ENCODE measurements around the gene STRN4.

Gene STRN4

GRCh38 chr19:46745521-46746280 is 549 bp downstream of the STRN4 start, which contains the start of gene FKRP:
Gene FKRP (plus strand): TSS chr19:46746057. CDS start chr19:46755451, 9,394 bp downstream.
- CTCF ChIA-PET, result interaction anchor here (1.1 to 9.4 kb wide), 7 partner anchors 9 to 131 kb away, joined by 3 to 138 read pairs (median 5); no protein-coding TSS in a partner anchor
- peak within 1 kb of the TSS; percentile 91 for H3K4me3 ChIP-seq (ENCODE audit: low read depth, low read length)
- POLR2A ChIA-PET, result interaction anchor here (1.6 kb wide), 1 partner anchor 15 kb away, joined by 3 read pairs; no protein-coding TSS in a partner anchor
- DNase-seq (ENCODE audit: low read depth, low spot score), result no peak
- TF ChIP-seq, protein P1, sequence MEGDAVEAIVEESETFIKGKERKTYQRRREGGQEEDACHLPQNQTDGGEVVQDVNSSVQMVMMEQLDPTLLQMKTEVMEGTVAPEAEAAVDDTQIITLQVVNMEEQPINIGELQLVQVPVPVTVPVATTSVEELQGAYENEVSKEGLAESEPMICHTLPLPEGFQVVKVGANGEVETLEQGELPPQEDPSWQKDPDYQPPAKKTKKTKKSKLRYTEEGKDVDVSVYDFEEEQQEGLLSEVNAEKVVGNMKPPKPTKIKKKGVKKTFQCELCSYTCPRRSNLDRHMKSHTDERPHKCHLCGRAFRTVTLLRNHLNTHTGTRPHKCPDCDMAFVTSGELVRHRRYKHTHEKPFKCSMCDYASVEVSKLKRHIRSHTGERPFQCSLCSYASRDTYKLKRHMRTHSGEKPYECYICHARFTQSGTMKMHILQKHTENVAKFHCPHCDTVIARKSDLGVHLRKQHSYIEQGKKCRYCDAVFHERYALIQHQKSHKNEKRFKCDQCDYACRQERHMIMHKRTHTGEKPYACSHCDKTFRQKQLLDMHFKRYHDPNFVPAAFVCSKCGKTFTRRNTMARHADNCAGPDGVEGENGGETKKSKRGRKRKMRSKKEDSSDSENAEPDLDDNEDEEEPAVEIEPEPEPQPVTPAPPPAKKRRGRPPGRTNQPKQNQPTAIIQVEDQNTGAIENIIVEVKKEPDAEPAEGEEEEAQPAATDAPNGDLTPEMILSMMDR (IDR thresholded peaks at IDR 0.05; ENCODE audit: insufficient read depth, low read length, missing control alignments), result no peak

DNA sequence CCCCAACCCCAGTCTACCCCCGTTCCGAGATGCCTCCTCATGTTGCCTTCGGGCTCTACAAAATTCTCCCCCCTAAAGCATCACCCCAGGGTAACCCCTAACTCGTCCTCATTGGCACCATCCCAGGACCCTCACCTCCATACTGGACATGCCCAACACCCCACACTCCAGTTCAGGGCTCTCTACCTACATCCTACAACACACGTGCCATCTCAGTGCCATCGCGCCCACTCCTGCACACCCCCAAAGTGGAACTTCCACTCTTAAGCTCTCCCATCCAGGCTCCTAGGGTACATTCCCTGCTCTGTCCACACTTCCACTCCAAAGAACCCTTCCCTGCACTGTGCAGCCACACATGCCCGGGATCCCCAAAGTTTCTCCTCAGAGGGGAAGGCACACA is 1.2 kb downstream of the STRN4 start:
- POLR2A ChIA-PET, result interaction anchor here (1.6 kb wide), 1 partner anchor 14 kb away, joined by 3 read pairs; no protein-coding TSS in a partner anchor
- TF ChIP-seq, protein P1 (IDR thresholded peaks at IDR 0.05; ENCODE audit: insufficient read depth, low read length, missing control alignments), result no peak
- DNase-seq (ENCODE audit: low read depth, low spot score), result no peak
- peak overlapping the region; percentile 91 for H3K4me3 ChIP-seq (ENCODE audit: low read depth, low read length)
- CTCF ChIA-PET, result interaction anchor here (1.1 to 9.4 kb wide), 9 partner anchors 10 to 216 kb away, joined by 3 to 138 read pairs (median 5); no protein-coding TSS in a partner anchor

- DNase-seq (ENCODE audit: low read depth, low spot score), result no peak
- H3K4me3 ChIP-seq (ENCODE audit: low read depth, low read length), result peak overlapping the region; percentile 91; the same call in 1 of the 2 replicates
- ChIA-PET CTCF (interaction anchor here (0.5 to 9.4 kb wide), 9 partner anchors 11 to 1828 kb away, joined by 3 to 138 read pairs (median 5); no protein-coding TSS in a partner anchor), POLR2A (interaction anchor here (1.6 kb wide), 1 partner anchor 13 kb away, joined by 3 read pairs; no protein-coding TSS in a partner anchor)
- TF ChIP-seq, protein P1 (IDR thresholded peaks at IDR 0.05; ENCODE audit: insufficient read depth, low read length, missing control alignments), result no peak
Observed at GRCh38 chr19:46744005-46744691, 2.1 kb downstream of the STRN4 start.

- DNase-seq (ENCODE audit: low read depth, low spot score), result no peak
- H3K4me3 ChIP-seq (ENCODE audit: low read depth, low read length), result no peak overlapping the region
- ChIA-PET CTCF (interaction anchor here (0.7 to 9.4 kb wide), 9 partner anchors 10 to 100 kb away, joined by 3 to 138 read pairs (median 11); no protein-coding TSS in a partner anchor), POLR2A (no interaction called here)
- TF ChIP-seq, protein P1 (IDR thresholded peaks at IDR 0.05; ENCODE audit: insufficient read depth, low read length, missing control alignments), result no peak
Observed at GRCh38 chr19:46742926-46743480, 3.2 kb downstream of the STRN4 start.

GRCh38 chr19:46741447-46741846 is 4.8 kb downstream of the STRN4 start:
- ChIA-PET CTCF (interaction anchor here (0.8 to 9.4 kb wide), 8 partner anchors 9 to 250 kb away, joined by 3 to 138 read pairs (median 5); no protein-coding TSS in a partner anchor), POLR2A (no interaction called here)
- DNase-seq (ENCODE audit: low read depth, low spot score), result no peak
- TF ChIP-seq, protein P1 (IDR thresholded peaks at IDR 0.05; ENCODE audit: insufficient read depth, low read length, missing control alignments), result no peak
- H3K4me3 ChIP-seq (ENCODE audit: low read depth, low read length), result no peak overlapping the region
